DMS79 treated with DMSO at 0.1 percent for 48 hours (cell line): ENCODE results near the gene CTIF.

Experiments
- DNase-seq: peaks from one replicate; lab custom pipeline; 2025; lab: John Stamatoyannopoulos, UW

CTIF gene

GRCh38 chr18:48790226-48790863, 251.5 kb downstream of the CTIF start:
- DNase-seq: peak; percentile 95

DNA sequence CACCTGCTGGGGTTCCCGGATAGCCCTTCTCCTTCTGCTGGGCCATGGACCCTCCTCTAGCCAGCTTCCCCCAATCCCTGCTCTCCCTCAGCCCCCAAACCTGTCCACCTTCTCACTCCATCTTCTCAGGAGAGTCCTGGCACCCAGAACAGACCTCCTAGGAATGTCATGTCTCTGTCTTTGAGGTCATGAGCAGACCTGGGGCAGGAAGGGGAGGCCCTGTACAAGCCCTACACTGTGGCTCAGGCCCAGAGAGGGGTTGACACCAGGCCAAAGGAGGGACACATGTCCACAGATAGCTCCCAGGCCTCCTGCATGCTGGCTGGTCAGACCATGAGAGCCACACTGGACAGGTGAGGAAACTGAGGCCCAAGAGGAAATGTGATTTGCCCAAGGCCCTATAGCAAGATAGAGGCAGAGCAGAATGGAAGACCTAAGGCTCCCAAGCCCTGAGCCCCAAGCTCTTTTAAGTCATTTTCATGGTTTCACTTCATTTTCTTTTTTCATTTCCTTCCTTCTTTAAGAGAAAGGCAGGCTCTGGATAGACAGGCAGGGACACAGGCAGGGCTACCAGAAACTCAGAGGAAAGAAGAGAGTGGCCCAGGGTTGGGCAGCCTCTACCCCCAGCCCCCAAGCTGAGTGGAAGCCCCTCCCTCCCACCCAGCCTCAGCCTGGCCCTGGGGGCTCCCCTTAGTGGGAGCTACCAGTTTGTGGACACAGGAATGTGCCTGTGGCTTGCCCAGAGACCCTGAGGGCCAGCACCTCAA, 252.2 kb downstream of the CTIF start:
- no peak for DNase-seq

DNA sequence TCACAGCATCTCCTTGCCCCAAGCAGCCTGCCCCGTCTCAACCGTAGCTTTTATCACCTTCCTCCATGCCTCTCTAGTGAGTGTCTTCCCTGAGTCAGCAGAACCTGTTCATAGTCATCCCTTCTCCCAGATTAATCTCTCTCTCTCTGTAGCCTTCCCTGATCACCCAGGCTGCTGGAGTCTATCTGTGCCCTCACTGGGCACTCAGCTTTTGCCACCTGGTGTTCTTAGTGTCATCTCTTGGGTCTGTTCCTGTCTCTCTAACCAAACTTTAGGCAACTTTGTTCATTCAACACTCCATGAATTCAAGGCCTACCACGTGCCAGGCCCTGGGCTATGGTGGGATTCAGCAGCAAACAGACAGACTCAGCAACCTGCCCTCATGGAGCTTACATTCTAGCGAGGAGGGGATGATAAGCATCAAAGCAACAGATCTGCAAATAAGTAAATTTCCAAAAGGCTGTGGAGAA, 252.8 kb downstream of the CTIF start:
- no peak for DNase-seq

- DNase-seq: no peak
Measured at GRCh38 chr18:48792141-48792540, 253.3 kb downstream of the CTIF start.

DNA sequence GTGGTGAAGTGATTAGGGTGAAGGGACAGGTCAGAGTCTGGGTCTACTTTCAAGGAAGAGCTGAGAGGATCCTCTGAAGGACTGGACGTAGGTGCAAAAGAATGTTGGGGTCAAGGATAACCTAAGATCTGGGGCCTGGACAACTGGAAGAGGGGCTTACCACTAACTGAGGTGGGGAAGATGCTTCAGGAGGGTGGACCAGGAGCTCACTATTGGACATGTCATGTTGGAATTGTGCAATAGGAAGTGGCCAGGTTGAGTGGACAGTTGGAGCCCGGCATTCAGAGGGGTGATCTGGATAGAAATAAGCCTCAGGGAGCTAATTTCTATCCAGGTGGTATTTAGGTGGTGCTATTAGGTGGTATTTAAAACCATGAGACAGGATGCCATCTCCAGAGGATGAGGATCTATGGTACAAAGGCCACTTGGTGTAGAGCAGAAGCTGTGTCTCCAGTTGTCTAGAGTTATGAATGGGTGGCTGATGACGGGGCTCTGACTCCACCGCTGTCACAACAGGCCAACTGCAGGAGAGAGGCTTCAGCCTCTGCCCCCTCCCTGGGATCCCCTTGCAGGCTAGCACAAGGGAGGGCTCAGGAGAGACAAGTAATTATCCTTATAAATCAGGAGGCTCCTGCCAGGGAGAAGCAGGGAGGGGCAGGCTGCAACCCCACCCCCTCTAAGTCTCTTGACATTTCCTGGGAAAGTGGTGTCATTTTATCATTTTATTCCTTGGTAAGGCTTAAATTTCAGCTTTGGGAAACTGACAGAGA, 254.0 kb downstream of the CTIF start:
- DNase-seq: no peak

- no peak for DNase-seq
Measured at GRCh38 chr18:48794251-48794970, 255.6 kb downstream of the CTIF start.

- no peak for DNase-seq
Measured at GRCh38 chr18:48795696-48796095, 256.9 kb downstream of the CTIF start.

GRCh38 chr18:48796491-48797205, 257.8 kb downstream of the CTIF start:
- DNase-seq: no peak

GRCh38 chr18:48797841-48798255, 259.0 kb downstream of the CTIF start:
- DNase-seq: peak; percentile 67

DNA sequence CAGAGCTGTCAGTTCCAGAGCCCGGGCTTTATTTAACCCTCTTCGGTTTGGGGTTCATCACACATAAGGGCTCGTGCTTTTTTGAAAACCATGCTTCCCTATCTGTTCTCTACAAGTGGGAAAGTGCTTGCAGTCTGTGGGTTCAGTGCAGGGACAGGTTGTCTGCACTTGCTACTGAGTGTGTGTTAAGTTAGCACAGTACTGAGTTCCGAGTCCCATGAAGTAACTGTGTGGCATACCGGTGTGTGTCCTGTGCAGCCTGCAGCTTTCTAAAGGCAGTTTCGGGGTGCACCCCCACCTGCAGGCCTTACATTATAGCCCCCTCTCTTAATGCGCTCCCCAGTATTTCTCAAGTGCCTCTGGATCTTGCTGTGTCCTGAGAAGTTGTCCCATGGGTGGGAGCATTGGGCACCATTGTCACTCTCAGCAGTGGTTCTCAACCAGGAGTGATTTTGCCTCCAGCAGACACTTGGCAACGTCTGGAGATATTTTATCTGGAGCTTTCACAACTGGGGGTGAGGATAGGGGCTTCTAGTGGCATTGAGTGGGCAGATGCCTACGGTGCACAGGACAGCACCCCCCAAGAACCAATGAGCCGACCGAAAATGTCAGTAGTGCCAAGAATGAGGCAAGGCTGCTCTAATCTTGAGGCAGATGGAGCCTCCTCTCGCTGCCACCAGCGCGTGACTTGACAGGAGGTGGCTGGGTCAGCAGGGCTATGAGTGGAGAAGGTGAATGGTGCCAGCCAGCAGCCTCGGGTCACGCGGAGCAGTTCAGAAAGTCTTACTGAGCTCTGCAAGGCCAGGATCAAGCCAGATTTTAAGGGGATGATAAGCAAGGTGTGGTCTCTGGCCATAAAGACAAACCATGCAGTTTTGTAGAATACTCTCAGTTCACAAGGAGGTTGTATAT, 259.8 kb downstream of the CTIF start:
- peak; percentile 92 for DNase-seq

GRCh38 chr18:48799724-48800315, 261.0 kb downstream of the CTIF start:
- no peak for DNase-seq

- no peak for DNase-seq
Measured at GRCh38 chr18:48800466-48800865, 261.6 kb downstream of the CTIF start.

DNA sequence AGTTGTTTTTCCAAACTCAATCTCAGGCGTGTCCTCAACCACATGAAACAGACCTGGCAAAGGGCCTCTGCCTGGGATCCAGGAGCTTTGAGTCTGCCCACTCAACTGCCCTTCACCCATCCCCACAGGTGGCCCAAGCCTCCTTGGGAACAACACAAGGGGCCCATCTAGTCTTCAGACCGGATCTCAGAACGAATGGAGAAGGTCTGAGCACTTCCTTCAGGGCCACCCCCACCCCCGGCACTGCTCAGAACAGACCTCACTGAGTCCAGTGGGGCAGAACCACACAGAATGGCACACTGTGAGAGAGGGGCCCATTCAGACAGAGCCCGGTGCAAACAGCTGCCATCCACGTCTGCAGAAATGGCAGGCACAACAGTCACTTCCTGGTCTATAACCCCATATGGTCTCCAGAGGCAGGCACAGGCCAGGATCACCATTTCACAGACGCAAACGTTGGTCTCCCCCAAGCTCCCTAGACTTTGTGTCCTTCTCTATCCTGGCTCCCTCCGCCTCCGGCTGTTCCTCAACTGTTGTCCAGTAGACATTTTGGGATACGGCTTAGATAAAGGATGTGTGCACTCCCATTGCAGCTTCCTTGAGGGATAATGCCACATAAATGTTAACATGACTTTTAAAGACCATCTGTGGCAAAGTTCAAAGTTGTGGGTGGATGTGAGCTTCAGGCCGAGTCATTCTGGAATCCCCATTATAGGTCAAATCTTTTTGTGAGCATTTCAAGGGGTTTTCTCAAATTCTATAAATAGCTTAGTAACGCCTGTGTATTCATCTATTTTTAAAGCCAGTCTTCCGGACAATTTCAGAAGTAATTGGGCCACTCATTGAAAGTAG, 262.3 kb downstream of the CTIF start:
- DNase-seq: no peak

DNA sequence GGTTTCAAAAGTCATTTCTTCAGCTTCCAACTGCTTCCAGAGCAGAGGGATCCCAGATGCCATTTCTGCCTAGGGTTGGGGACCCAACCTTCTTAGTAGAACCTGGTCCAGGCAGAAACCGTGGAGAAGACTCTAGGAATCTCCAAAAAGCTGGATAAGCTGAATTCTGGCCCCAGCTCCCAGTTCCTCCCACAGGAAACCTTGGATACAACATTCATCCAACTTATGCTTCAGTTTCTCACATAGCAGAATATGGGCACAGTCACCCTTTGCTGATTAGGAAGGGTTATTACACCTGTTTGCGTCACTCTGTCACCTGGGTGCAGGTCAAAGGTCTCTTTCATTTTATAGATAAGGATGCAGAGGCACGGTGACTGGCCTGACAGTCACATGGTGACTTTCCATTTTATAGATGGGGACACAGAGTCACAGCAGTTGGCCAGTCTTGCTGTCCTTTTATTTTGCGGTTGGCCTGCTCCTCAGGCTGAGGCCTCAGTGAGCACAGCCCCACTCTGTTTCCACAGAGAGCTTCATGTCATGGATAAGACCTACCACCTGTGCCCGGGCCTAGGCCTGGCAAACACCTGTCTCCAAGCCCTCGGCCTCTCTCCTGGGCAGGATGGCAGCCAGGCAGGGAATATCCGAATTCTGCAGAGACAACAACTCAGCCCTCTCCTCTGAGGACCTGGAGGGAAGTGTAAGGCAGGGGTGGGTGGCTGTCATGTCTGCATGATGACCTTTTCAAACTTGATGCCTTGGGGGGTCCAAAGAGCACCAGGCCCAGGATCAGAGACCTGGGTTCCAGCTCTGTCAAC, 263.1 kb downstream of the CTIF start:
- DNase-seq: no peak

GRCh38 chr18:48802543-48803290, 263.9 kb downstream of the CTIF start:
- DNase-seq: peak; percentile 76

DNA sequence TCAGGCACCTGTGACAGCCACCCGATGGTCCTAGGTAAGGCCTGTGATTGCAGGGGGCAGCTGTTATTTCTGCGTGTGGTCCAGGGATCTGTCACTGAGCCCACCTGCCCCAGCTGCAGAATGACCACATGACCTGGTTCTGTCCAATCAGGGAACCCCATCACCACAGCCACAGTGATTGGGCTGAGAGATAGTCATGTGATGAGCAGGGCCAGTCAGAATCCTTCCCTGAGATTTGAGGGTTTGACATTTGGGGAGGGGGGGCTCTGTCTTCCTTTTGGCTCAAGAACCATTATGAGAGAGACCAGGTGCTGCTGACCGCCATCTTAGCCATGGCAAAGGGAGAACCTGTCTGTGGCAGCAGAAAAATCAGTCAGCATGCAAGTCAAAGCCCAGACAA, 264.7 kb downstream of the CTIF start:
- no peak for DNase-seq
